GM21390 (cell line): ENCODE data around the gene MAPK8.

Experiments used
- ATAC-seq: cut with Tn5 transposase; IDR thresholded peaks from one replicate; pipeline ENCODE4 v1.9.1; 2021; ENCODE audit not compliant: unreplicated experiment

MAPK8 gene

DNA sequence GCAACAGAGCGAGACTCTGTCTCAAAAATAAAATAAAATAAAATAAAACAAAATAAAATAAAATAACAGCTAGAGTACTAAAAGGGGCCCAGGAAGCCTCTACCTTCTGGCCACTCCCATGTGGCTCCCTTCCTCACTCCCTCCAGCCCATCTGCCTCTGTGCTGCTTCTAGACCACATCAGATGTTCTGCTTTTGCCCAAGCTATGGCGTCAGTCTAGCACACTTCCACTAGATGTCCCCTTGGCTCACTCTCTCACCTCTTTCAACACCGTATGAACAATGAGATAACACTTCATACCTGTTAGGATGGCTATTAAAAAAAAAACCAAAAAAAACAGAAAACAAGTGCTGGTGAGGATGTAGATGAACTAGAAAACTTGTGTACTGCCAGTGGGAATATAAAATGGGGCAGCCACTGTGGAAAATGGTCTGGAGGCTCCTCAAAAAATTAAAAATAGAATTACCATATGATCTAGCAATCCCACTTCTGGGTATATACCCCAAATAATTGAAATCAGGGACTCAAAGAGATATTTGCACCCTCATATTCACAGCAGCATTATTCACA, 166.1 kb downstream of the MAPK8 start:
- ATAC-seq: no peak

DNA sequence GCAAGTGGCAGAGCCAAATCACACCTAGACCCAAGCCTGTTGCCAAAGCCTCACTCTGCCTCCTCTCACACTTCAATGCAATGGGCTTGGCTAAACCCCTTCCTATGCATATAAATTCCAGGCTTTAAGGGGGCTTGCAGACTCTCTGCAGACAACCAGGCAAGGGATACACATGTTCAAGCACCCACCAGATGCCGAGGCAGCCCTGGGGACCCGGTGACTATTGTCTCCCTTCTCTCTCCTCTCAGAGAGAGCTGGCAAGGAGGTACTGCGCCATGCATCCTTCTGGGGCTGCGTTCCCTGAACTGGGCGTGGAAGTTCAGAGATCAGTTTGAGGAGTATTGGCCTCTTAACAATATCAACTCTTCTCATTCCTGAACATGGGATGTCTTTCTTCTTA, 167.2 kb downstream of the MAPK8 start:
- ATAC-seq: no peak

DNA sequence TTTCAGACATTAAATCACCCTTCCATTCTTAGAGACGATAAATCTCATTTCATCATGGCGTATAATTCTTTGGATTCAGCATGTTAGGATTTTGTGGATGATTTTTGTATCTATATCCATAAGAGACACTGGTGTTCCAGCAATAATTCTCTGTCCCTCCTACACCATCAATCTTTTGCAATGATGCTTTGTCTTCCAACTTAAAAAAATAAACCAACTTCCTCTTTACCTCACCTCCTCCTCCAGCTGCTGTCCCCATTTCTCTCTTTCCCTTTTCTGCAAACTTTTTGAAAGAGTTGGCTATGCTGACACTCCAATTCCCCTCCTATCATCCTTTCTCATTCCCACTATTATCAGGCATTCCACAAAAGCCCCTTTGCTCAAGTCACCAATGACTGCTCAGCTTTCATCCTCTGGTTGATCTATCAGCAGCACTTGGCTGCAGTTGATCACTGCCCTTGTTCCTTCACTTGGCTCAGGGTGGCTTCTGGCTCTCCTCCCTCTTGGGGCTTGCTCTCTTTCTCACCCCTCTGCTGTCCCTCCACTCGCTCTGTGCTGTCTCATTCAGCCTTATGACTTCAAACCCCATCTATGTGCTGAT, 168.4 kb downstream of the MAPK8 start:
- ATAC-seq: no peak

DNA sequence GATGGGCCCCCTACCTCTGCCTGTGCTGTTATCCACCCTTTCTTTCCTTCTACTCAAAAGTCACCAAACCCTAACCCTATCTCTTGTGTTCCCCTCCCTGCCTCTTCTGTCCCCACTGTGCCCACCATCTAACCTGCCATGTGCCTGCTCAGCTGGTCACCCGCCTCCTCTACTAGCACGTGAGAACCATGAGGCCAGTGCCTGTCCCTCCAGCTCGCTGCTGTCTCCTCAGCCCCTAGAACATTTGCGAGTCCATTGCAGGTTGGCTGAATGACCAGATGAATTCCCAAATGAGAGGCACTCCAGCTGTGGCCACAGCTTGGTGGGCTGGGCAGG, 169.4 kb downstream of the MAPK8 start:
- no peak for ATAC-seq

DNA sequence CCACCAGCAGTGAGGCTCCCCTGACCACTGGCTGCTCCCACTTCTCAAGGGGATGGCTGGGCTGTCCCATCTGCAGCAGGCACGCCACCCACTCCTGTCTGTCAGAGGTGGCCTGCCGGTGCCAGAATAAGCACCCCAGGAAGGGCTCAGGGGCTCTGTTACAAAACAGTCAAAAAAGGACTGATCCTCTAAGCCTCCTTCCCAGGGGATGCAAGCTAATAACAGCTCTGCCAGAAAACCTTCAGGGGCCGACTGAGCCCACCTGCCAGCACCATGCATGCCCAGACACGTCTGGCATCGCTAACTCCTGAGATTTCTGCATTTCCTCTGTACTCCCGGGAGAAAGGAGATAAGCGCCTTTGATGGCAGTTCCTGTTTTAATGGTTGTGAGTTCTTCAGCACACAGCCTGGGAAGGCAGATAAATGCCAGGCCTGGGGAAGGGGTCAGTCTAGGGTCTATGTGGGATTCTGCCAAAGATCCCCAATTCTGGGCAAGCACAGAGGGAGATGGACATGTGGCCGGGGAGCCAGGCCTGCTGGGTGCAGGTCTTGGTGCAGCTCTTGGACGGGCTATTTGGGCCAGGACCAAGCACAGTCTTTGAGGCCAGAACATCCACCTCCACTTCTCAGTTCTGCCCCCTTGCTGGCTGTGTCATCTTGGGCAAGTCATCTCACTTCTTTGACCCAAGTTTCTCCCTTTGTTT, 170.0 kb downstream of the MAPK8 start:
- ATAC-seq: no peak

DNA sequence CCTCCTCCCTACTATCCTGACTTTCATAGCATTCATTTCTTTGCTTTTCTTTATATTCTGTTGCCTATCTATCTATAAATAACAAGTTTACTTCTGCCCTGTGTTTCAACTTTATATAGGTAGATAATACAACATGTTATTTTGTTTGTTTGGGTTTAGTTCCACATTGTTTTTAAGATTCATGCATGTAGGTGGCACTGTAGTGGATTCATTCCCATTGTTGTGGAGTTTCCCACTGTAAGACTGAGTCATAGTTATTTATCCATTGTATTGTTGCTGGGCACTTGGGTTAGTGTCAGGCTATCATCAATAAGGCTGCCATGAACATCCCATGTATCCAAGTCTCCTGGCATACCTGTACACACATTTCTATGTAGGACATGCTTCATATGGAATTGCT, 170.7 kb downstream of the MAPK8 start:
- ATAC-seq: no peak

DNA sequence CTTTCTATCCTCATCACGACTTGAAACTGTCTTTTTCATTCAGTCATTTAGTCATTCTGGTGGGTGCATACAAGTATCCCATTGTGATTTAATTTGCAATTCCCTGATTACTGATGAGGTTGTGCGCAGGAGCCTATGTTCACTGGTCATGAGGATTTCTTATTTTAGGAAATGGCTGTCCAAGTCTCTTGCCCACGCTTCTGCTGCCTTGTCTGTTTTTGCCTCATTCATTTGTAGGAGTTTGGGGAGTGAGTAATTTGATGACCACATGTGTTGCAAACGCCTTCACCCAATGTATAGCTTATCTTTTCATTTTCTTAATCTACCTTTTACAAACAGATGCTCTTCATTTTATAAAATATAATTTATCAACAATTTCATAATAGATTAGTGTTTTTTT, 171.1 kb downstream of the MAPK8 start:
- no peak for ATAC-seq

DNA sequence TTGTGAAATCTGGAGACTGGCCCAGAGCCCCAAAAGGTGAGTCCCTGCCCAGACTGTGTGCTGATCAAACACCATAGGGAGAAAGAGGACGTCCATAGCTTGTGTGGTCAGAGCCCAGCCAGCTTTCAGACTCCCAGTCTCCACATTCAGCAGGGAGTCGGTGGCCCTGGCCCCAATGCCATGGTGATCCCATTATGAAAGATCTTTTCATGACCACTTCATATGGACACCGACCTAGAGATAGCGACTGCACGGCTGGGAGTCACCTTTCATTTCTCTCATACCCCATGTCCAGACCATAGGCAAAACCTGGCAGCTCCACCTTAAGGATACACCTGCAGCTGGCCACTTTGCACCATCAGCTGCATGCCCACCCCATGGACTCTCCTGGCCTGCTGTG, 172.0 kb downstream of the MAPK8 start:
- ATAC-seq: no peak

DNA sequence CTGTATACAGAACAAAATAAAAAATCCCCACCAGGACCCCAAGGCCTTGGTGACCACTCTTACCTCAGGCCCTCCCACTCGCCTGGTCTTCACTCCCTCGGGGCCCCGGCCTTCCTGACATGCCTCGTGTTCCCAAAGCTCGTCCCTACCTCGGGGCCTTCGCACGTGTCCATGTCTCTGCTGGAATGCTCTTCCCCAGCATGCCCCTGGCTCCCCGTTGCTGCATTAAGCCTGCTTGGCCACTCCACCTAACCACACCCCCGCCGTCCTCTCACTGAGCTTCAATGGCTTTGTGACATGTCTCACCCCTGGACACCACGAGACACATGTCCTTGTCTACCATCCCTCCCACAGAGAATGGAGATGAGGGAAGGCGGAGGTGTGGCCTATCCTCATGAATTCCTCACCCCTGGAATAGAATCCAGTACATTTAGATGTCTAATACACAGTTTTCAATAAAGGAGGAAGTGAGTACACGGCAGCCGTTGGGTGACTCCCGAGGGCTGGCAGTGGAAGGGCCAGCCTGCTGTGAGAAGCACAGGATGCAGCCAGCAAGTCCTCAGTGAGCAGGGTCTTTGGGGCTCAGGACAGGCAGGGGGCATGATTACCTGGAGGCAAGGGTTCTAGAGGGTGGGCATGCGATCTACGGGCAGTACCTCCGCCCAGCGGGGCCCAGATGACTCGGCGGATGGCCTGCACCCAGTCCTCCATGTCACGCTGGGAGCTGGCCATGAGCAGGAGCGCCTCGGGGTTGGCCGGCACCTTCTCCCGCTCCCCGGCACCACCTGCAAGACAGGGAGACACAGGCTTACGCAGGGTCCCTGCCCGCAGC, 172.7 kb downstream of the MAPK8 start:
- ATAC-seq: no peak

DNA sequence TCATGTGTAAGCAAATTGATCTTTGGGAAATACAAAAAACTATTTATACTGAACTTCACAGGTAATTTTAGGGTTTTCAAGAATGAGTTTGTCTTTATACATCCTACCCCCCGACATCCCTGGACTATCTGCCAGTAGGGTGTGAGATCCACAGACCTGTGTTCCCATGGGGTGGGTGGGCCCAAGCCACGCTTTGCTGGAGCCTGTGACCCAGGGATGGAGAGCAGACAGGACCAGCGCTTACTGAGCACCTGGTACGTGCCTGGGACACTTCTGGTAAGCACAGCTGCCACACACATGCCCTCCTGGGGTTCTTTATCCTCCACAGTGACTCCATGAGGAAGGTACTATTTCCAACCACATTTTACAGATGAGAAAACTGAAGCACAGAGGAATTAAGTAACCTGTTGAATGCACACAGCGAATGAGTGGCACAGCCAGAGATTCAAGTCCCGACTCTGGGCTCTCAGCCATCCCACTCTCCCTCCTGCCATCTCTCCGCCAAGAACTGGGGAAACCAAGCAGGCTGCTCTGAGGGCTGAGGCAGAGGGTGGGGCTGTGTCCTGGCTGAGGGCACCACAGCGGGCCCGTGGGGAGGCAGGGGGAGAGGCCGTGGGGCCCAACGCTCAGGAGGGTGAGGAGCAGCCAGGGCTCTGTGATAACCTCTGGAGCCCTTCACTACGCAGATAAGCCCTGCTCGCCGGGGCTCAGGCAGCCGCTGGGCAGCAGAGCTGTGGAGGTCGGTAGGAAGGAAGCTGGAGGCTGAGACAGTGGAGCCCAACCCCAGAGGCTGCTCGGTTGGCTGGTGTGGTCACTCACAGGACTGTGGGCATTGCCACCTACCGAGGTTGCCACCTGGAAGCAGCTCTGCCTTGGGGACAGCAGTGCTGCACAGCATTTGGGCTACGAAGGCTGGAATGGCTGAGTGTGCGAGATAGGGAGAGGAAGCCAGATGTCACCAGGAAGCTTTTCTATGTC, 174.2 kb downstream of the MAPK8 start:
- no peak for ATAC-seq

DNA sequence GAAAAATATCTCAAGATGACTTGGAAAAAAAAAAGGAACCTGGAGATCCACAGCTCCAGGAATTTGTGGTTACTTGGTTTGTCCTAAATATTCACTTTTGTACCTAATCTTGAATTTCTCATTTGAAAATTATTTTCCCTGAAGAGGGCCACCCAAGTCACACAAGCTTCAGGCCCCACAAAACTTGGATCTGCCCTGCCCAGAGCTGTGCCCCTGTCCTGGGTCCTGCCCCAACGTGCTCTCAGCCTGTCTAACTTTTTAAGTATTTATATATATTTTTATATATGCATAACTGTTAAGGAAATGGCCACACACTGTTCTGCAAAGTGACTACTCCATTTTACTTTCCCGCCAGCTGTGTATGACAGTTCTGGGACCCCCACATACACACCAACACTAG, 174.9 kb downstream of the MAPK8 start:
- no peak for ATAC-seq

DNA sequence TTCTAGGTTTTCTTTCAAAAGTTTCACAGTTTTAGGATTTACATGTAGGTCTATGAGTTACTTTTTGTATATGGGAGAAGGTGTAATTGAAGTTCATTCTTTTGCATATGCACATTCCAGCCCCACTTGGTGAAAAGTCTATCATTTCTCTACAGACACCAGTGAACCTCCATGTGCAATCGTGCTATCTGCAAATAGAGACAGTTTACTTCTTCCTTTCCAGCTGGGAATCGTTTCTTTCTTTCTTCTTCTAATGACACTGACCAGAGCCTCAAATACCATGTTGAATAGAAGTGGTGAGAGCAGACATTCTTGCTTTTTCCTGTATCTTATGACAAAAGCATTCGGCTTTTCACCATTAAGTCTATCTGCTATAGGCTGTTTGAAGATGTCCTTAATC, 175.7 kb downstream of the MAPK8 start:
- no peak for ATAC-seq

DNA sequence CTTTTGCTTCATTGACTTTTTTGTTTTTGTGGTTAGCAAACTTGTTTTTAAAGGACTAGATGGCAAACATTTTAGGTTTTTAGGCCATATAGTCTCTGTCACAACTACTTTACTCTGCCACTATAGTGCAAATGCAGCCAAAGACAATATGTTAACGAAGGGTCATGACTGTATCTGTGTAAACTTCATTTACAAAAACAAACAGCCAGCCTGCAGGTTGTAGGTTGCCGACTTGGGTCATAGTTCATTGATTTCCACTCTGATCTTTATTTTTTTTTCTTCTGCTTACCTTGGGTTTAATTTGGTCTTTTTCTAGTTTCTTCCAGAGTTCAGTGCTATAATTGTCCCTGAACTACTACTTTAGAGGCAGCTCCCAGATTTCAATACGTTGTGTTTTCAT, 178.4 kb downstream of the MAPK8 start:
- ATAC-seq: no peak

DNA sequence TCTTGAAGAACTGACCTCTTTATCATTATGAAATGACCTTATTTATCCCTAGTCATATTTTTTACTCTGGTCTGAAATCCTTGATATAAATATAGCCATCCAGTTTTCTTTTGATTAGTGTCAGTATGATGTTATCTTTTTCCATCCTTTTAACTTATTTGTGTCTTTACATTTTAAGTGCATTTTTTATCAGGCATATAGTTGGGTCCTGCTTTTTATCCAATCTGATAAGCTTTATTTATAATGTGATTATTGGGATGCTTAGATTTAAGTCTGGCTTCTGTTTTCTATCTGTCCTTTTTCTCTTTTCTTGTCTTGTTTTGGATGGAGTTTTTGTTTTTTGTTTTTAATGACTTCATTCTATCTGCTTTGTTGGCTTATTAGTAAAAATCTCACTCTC, 179.2 kb downstream of the MAPK8 start:
- ATAC-seq: no peak

DNA sequence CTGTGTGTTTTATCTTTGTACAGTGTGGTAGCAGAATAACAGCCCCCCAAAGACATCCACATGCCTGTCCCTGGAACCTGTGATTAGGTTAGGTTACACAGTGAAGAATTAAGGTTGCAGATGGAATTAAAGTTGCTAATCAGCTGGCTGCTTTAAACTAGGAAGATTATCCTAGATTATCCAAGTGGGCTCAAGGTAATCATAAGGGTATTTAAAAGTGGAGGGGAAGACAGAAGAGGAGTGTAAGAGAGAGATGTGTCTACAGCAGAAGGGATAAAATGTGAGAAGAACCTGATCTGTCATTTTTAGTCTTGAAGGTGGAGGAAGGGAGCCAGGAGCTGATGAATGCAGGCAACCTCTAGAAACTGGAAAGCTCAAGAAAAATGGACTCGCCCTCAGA, 180.8 kb downstream of the MAPK8 start:
- no peak for ATAC-seq
